ENCODE results near the gene ZCCHC13. TPM values are rescaled to one million over a fixed set of nuclear protein-coding genes. Genes with fewer than 3 reads are reported as not detected.
A peak's percentile ranks its signal among the peaks of the same experiment; 100 is the strongest.
"Not testable (repeated sequence)": the region's sequence is repeated elsewhere in the genome, so short reads cannot be mapped to it uniquely, and the experiment has no call there.

The ZCCHC13 gene
- total RNA-seq, 1 experiment from 2014 or later, result not detected

- no peak for DNase-seq (ENCODE audit: low read depth)
Observed at GRCh38 chrX:74321191-74321590, 17.2 kb downstream of the ZCCHC13 start.

DNA sequence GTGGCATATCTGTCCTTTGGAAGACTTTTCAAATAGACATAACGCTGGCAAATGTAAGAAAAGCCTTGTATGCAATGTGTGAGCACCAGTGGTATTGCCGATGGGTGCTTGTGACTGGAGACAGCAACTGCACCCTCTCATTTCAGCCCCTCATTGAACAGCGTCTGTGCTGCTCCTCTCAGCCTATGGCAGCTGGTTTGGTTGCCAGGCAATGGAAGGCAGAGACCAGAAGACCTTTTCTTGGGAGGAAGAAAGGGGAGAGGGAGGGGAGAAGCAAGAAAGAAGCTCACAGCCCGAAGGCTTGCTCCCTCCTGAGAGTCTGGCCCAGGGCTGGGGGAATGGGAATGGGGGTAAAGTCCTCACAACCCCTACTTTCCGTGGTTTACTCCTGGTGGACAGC, 20.2 kb downstream of the ZCCHC13 start:
- DNase-seq (ENCODE audit: low read depth), result no peak

GRCh38 chrX:74325130-74326059, 21.4 kb downstream of the ZCCHC13 start:
- DNase-seq (ENCODE audit: low read depth), result no peak

- no peak for DNase-seq (ENCODE audit: low read depth)
Observed at GRCh38 chrX:74338852-74339251, 34.9 kb downstream of the ZCCHC13 start.

DNA sequence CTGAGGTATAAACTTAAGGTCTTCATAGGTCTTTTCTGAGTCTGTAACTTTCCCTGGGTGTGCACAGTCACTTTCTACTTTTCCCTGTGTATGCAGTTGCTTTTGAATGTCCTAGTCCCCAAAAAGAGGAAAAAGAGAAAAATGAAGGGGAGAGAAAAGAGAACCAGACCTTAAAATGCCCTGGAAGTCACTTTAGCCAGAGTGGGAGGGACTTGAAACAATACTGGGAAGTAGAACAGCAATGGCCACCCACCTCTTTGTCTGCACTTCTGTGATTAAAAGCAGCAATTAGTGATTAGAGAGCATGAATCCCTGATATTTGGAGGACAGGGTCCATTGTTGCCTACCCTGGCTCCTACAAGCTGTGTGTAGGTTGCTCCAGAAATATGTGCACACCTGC, 36.1 kb downstream of the ZCCHC13 start:
- DNase-seq (ENCODE audit: low read depth), result no peak

DNA sequence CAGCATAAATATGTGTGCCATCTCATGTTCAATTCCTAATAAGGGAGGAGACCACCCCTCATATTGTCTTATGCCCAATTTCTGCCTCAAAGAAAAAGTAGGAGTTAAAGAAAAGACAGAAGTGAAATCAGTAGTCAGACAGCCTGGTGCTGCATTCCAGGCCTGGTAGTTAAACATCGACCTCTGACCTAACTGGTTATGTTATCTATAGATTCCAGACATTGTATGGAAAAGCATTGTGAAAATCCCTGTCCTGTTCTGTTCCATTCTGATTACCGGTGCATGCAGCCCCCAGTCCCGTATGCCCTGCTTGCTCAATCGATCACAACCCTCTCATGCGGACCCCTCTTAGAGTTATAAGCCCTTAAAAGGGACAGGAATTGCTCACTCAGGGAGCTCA, 38.2 kb downstream of the ZCCHC13 start:
- DNase-seq (ENCODE audit: low read depth), result not testable (repeated sequence)

- peak; percentile 93 for DNase-seq (ENCODE audit: low read depth)
Observed at GRCh38 chrX:74343343-74344279, 39.6 kb downstream of the ZCCHC13 start.

DNA sequence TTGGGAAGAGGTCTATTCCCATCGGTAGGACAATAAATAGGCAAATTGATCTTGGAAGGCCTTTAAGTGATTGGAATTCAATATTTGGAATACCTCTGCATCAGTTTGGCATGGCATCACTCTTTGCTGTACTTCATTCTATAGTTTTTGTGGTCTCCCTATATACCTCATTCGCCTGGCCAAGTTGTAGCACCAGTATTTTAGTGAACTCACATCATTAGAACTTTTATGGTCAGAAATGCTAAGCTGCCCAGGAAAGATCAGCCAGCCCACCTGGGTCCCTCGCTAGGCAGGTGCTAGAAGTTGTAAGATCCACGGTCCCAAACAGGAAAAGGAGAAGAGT, 40.3 kb downstream of the ZCCHC13 start:
- no peak for DNase-seq (ENCODE audit: low read depth)

- no peak for DNase-seq (ENCODE audit: low read depth)
Observed at GRCh38 chrX:74346088-74346487, 42.1 kb downstream of the ZCCHC13 start.

DNA sequence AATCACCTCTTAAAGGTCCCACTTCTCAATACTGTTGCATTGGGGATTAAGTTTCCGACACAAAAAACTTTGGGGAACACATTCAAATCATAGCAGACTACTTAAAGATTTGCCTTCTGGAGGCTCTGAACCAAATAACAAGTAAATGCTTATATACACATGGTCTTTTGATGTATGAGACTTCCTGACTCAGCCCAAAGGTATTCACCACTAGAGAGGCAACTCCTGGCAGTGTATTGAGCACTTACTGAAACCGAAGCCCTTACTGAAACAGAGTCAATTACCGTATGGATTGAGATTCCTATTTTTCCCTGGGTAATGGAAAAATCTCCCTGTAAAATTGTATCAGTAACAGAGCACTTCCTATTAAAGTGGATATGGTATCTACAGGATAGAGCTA, 45.4 kb downstream of the ZCCHC13 start:
- DNase-seq (ENCODE audit: low read depth), result peak; percentile 56

DNA sequence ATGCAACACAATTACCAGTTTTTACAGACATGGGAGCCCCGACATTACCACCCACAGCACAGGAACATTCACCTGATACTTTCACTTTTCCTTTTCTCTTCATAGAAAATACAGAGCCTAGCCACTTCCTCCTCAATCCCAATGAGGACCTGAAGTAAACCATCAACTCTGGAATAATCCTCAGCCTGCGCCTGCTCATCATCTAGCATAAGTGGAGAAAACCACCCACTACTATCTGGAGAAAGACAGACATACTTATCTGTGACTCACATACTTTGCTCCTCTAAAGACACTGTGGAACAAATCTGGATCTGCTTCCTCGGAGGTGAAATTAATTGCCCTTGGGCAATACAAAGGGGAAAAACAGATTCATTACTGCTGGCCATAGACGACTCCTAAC, 47.8 kb downstream of the ZCCHC13 start:
- peak; percentile 5 for DNase-seq (ENCODE audit: low read depth)

DNA sequence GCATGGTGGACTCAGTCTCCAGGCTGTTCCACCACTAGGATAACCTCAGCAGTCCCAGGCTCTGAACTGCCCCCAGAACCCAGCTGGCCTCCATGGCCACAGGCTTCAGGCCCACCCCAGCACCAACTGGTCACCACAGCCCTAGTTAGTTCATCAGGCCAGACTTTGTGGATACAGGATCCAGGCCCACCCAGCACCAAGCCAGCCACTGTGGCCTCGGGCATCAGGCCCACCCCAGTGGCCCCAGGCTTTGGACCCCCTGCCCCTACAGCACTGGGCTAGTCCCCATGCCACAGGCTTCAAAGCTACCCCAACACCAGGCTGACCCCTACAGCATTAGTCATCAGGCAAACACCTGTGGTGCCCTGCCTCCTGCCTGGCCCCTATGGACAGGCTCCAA, 50.0 kb downstream of the ZCCHC13 start:
- DNase-seq (ENCODE audit: low read depth), result no peak

Other genes starting within 250 kb of the ZCCHC13 start
- 5.8 and 7.5 TPM in 2 replicates for gene SLC16A2, start 117.3 kb downstream of the ZCCHC13 start, total RNA-seq (2014; rRNA removed; shearing (Covaris generic))